Panc1 (cell line): ENCODE results near the gene RALGAPB.

ENCODE experiments used
- POLR2AphosphoS5 ChIP-seq: IDR thresholded peaks from 2 replicates; pipeline ENCODE4 v1.6.1; 2012; ENCODE audit warnings: mild to moderate bottlenecking, low read depth, low read length, moderate library complexity
- SIN3A ChIP-seq: IDR thresholded peaks from 2 replicates; pipeline ENCODE4 v1.6.1; 2012; ENCODE audit warnings: low read depth, mild to moderate bottlenecking, low read length, moderate library complexity, borderline replicate concordance; ENCODE audit not compliant: insufficient read depth
- TCF7L2 ChIP-seq: IDR thresholded peaks from 2 replicates; pipeline ENCODE4 v1.6.1; 2011; ENCODE audit warnings: mild to moderate bottlenecking, low read depth, low read length, inconsistent platforms
- TF ChIP-seq, protein P1 (sequence below): fragments of 450-650 bp; IDR thresholded peaks from 2 replicates; pipeline ENCODE4 v1.5.1; 2017; ENCODE audit warnings: mild to moderate bottlenecking
- TF ChIP-seq, protein P2 (sequence below), 2 experiments: IDR thresholded peaks; 2 replicates each; pipeline ENCODE4 v1.6.1; 2011 to 2012; ENCODE audit warnings: low read depth in 2 of 2, control low read depth in 1 of 2, low read length in 1 of 2, mild to moderate bottlenecking in 1 of 2, moderate library complexity in 1 of 2; ENCODE audit not compliant: insufficient read depth in 1 of 2

DNA sequence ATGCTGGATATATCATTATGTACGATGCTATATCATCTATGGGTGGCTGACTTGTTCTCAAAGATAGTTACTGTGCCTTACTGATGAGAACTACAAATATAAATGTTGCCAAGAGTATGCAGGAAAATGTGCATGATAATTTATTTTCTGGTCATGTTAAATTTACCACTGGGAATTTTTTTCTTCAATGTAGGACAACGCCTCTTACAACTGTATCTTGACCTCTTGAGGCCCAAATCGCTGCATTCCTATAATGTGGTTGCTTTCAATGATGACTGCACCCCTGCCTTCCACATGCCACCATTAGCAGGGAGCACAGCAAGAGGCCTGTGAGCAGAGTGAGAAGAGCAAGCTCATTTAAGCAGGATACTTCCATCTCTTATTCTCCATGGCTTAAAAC is 5.7 kb upstream of the RALGAPB start:
- TF ChIP-seq, protein P1, sequence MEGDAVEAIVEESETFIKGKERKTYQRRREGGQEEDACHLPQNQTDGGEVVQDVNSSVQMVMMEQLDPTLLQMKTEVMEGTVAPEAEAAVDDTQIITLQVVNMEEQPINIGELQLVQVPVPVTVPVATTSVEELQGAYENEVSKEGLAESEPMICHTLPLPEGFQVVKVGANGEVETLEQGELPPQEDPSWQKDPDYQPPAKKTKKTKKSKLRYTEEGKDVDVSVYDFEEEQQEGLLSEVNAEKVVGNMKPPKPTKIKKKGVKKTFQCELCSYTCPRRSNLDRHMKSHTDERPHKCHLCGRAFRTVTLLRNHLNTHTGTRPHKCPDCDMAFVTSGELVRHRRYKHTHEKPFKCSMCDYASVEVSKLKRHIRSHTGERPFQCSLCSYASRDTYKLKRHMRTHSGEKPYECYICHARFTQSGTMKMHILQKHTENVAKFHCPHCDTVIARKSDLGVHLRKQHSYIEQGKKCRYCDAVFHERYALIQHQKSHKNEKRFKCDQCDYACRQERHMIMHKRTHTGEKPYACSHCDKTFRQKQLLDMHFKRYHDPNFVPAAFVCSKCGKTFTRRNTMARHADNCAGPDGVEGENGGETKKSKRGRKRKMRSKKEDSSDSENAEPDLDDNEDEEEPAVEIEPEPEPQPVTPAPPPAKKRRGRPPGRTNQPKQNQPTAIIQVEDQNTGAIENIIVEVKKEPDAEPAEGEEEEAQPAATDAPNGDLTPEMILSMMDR = no peak
- TF ChIP-seq POLR2AphosphoS5 = no peak
- no peak for TF ChIP-seq SIN3A
- TF ChIP-seq, protein P2, sequence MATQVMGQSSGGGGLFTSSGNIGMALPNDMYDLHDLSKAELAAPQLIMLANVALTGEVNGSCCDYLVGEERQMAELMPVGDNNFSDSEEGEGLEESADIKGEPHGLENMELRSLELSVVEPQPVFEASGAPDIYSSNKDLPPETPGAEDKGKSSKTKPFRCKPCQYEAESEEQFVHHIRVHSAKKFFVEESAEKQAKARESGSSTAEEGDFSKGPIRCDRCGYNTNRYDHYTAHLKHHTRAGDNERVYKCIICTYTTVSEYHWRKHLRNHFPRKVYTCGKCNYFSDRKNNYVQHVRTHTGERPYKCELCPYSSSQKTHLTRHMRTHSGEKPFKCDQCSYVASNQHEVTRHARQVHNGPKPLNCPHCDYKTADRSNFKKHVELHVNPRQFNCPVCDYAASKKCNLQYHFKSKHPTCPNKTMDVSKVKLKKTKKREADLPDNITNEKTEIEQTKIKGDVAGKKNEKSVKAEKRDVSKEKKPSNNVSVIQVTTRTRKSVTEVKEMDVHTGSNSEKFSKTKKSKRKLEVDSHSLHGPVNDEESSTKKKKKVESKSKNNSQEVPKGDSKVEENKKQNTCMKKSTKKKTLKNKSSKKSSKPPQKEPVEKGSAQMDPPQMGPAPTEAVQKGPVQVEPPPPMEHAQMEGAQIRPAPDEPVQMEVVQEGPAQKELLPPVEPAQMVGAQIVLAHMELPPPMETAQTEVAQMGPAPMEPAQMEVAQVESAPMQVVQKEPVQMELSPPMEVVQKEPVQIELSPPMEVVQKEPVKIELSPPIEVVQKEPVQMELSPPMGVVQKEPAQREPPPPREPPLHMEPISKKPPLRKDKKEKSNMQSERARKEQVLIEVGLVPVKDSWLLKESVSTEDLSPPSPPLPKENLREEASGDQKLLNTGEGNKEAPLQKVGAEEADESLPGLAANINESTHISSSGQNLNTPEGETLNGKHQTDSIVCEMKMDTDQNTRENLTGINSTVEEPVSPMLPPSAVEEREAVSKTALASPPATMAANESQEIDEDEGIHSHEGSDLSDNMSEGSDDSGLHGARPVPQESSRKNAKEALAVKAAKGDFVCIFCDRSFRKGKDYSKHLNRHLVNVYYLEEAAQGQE (IDR thresholded peaks at IDR 0.05; ENCODE audit: insufficient read depth in 1 of 2, low read depth in 2 of 2, low read length in 1 of 2) = no peak
- TF ChIP-seq TCF7L2 = no peak
